Keratinocyte (primary cell): ENCODE measurements around the gene LRFN5.

Experiments
- EZH2 ChIP-seq: IDR thresholded peaks from one replicate; pipeline ENCODE4 v1.6.1; 2012; ENCODE audit warnings: inconsistent platforms, mild to moderate bottlenecking, low read length, moderate library complexity
- TF ChIP-seq, protein P1 (sequence below), 3 experiments: IDR thresholded peaks in 1 of 3; conservative IDR thresholded peaks in 1 of 3; optimal IDR thresholded peaks in 1 of 3; 2 replicates in 2 of 3; 3 replicates in 1 of 3; pipeline versions ENCODE3 to v1.5.1; 2011; ENCODE audit warnings: low read length in 3 of 3, mild to moderate bottlenecking in 3 of 3, moderate library complexity in 2 of 3, control low read depth in 1 of 3, inconsistent platforms in 1 of 3; ENCODE audit not compliant: insufficient read depth in 2 of 3; ENCODE audit errors: extremely low read depth in 1 of 3

DNA sequence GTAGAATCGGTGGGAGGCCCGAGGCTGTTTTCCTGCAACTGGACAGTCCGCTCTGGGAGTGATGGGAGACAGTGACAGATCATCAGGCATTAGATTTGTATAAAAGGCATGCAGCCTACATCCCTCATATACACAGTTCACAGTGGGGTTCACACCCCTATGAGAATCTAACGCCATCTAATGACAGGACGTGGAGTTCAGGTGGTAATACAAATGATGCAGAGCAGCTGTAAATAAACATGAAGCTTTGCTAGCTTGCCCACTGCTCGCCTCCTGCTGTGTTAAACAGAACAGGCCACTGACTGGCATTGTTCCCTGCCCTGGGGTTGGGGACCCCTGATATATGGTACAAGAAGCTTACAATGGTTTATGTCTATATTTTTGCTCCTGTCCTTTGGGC is 179.0 kb downstream of the LRFN5 start:
- TF ChIP-seq, protein P1, sequence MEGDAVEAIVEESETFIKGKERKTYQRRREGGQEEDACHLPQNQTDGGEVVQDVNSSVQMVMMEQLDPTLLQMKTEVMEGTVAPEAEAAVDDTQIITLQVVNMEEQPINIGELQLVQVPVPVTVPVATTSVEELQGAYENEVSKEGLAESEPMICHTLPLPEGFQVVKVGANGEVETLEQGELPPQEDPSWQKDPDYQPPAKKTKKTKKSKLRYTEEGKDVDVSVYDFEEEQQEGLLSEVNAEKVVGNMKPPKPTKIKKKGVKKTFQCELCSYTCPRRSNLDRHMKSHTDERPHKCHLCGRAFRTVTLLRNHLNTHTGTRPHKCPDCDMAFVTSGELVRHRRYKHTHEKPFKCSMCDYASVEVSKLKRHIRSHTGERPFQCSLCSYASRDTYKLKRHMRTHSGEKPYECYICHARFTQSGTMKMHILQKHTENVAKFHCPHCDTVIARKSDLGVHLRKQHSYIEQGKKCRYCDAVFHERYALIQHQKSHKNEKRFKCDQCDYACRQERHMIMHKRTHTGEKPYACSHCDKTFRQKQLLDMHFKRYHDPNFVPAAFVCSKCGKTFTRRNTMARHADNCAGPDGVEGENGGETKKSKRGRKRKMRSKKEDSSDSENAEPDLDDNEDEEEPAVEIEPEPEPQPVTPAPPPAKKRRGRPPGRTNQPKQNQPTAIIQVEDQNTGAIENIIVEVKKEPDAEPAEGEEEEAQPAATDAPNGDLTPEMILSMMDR (optimal IDR thresholded peaks at IDR 0.05 in 1 of 3, IDR thresholded peaks at IDR 0.05 in 1 of 3, conservative IDR thresholded peaks at IDR 0.05 in 1 of 3; ENCODE audit: extremely low read depth in 1 of 3, insufficient read depth in 2 of 3, low read length in 3 of 3) = no peak
- TF ChIP-seq EZH2 = no peak
